GM12878 (cell line): ENCODE results near the gene ZNF407. TPM values are rescaled to one million over a fixed set of nuclear protein-coding genes. Genes with fewer than 3 reads are reported as not detected.

Source experiments
- ATAC-seq: fragments of 200-7000 bp; cut with Tn5 transposase; 3 replicates; pipeline ENCODE4 v1.9.1; 2020; ENCODE audit warnings: mild to moderate bottlenecking, moderate library complexity
- BruUV-seq: library from RNA; stranded (reverse); fragments of 400-500 nt; replicated peaks from 2 replicates; lab custom pipeline; 2021; lab: Mats Ljungman, UMichigan
- CTCF ChIA-PET: fragments of 300-600 bp; sonication (Branson Sonifier 250); formaldehyde crosslinking; extraction: SDS; loops from one replicate; lab custom pipeline; 2021; ENCODE audit warnings: inconsistent platforms; lab: Yijun Ruan, JAX
- POLR2A ChIA-PET: fragments of 350-600 bp; formaldehyde crosslinking; extraction: SDS; loops from one replicate; lab custom pipeline; 2021; ENCODE audit warnings: inconsistent platforms; lab: Charles Lee
- RAD21 ChIA-PET: fragments of 300-600 bp; sonication (Branson Sonifier 250); formaldehyde crosslinking; loops from one replicate; lab custom pipeline; 2023; ENCODE audit warnings: antibody characterized with exemption; ENCODE audit not compliant: unreplicated experiment; lab: Charles Lee
- SMC1A ChIA-PET: fragments of 300-600 bp; sonication (Branson Sonifier 250); formaldehyde crosslinking; loops from one replicate; lab custom pipeline; 2023; ENCODE audit not compliant: unreplicated experiment, uncharacterized antibody; lab: Charles Lee
- DNase-seq: peaks from one replicate; pipeline ENCODE4 v3.0.0-alpha.2; 2011; ENCODE audit warnings: low read depth, low spot score
- FAIRE-seq: peaks from 3 replicates; lab custom pipeline; 2011; peaks lifted over from hg19 to GRCh38; lab: Jason Lieb, UNC
- H2AFZ ChIP-seq: 2 replicates; pipeline ENCODE4 v1.6.0; 2011; ENCODE audit warnings: low read depth, low read length, control low read depth; ENCODE audit not compliant: control insufficient read depth
- H3K27ac ChIP-seq: 2 replicates; pipeline ENCODE4 v1.5.1; 2011; ENCODE audit warnings: control low read depth; ENCODE audit not compliant: control insufficient read depth, insufficient read depth
- H3K27me3 ChIP-seq, 2 experiments: replicated peaks in 1 of 2; 2 replicates each; pipeline versions ENCODE4 v1.6.0 to v1.6.1; 2011; ENCODE audit warnings: low read length in 1 of 2; ENCODE audit not compliant: control insufficient read depth in 2 of 2, insufficient read depth in 2 of 2
- H3K36me3 ChIP-seq, 2 experiments: 2 replicates each; pipeline ENCODE4 v1.5.1; 2011; ENCODE audit warnings: low read length in 1 of 2; ENCODE audit not compliant: control insufficient read depth in 2 of 2, insufficient read depth in 2 of 2
- H3K4me1 ChIP-seq: 2 replicates; pipeline ENCODE4 v1.6.1; 2011; ENCODE audit warnings: mild to moderate bottlenecking, low read length, moderate library complexity, mixed read lengths; ENCODE audit not compliant: control insufficient read depth, insufficient read depth
- H3K4me2 ChIP-seq: 2 replicates; pipeline ENCODE4 v1.6.0; 2011; ENCODE audit warnings: control low read depth; ENCODE audit not compliant: control insufficient read depth, insufficient read depth
- H3K4me3 ChIP-seq: fragments of 200-600 bp; sonication (generic); 2 replicates; pipeline ENCODE4 v1.5.1; 2016
- H3K79me2 ChIP-seq: 2 replicates; pipeline ENCODE4 v1.6.0; 2011; ENCODE audit warnings: low read length; ENCODE audit not compliant: control insufficient read depth, insufficient read depth
- H3K9ac ChIP-seq: 2 replicates; pipeline ENCODE4 v1.8.0; 2011; ENCODE audit warnings: low read length, control low read depth, mixed read lengths; ENCODE audit not compliant: control insufficient read depth, insufficient read depth
- H3K9me3 ChIP-seq: replicated peaks from 3 replicates; pipeline ENCODE4 v1.5.1; 2011; ENCODE audit warnings: mild to moderate bottlenecking, low read length; ENCODE audit not compliant: control insufficient read depth, insufficient read depth
- H4K20me1 ChIP-seq: 2 replicates; pipeline ENCODE4 v1.6.0; 2011; ENCODE audit not compliant: control insufficient read depth, insufficient read depth
- BMI1 ChIP-seq: fragments of 450-650 bp; IDR thresholded peaks from 2 replicates; pipeline ENCODE4 v1.6.1; 2016; ENCODE audit warnings: mild to moderate bottlenecking, moderate library complexity, borderline replicate concordance
- CREM ChIP-seq: IDR thresholded peaks from 2 replicates; pipeline ENCODE4 v1.6.1; 2014; ENCODE audit warnings: antibody characterized with exemption, low read depth
- JUNB ChIP-seq: IDR thresholded peaks from 2 replicates; pipeline ENCODE4 v1.6.1; 2016; ENCODE audit warnings: antibody characterized with exemption, mild to moderate bottlenecking
- MTA2 ChIP-seq: fragments of 450-650 bp; IDR thresholded peaks from 2 replicates; pipeline ENCODE4 v1.6.1; 2016; ENCODE audit warnings: low read depth, mild to moderate bottlenecking, moderate library complexity
- NR2C2 ChIP-seq: IDR thresholded peaks from 2 replicates; pipeline ENCODE4 v1.6.1; 2011; ENCODE audit warnings: borderline replicate concordance, low read depth; ENCODE audit not compliant: control insufficient read depth, insufficient read length
- RAD21 ChIP-seq: IDR thresholded peaks from 2 replicates; pipeline ENCODE4 v1.6.1; 2011; ENCODE audit warnings: mild to moderate bottlenecking, low read depth, low read length, moderate library complexity; ENCODE audit not compliant: insufficient read depth
- TCF3 ChIP-seq: IDR thresholded peaks from 2 replicates; pipeline ENCODE4 v1.6.1; 2012; ENCODE audit warnings: low read depth, mild to moderate bottlenecking, low read length, borderline replicate concordance; ENCODE audit not compliant: insufficient read depth
- WRNIP1 ChIP-seq: IDR thresholded peaks from 2 replicates; pipeline ENCODE4 v1.6.1; 2011; ENCODE audit warnings: low read depth, low read length, improper control_type of control experiment, borderline replicate concordance
- YBX1 ChIP-seq: fragments of 450-650 bp; IDR thresholded peaks from 2 replicates; pipeline ENCODE4 v1.6.1; 2016; ENCODE audit warnings: antibody characterized with exemption
- WGBS: methylation state at CpG from one replicate; pipeline ENCODE4 v1.1.6; 2016; ENCODE audit warnings: low lambda C conversion rate; ENCODE audit not compliant: insufficient replicate concordance, insufficient coverage; ENCODE audit errors: missing lambda C conversion rate; 5-methylcytosine and 5-hydroxymethylcytosine counted together
- in situ Hi-C: fragments of 300-500 bp; cut with MboI; formaldehyde crosslinking; loops from 9 replicates; pipeline ENCODE4 v1.14.3; 2018; ENCODE audit warnings: mixed read lengths
- intact Hi-C: fragments of 100-400 bp; cut with micrococcal nuclease; formaldehyde crosslinking; loops from one replicate; pipeline ENCODE4 v1.14.2; 2022; ENCODE audit not compliant: unreplicated experiment
- polyA plus RNA-seq, 11 experiments: library from polyadenylated mRNA; depleted of rRNA in 4 of 11; unstranded in 6 of 11; stranded (reverse) in 5 of 11; fragments of >200 nt; fragmentation: Nextera tagmentation in 4 of 11; fragmentation: Illumina TruSeq in 1 of 11; extraction: Ambion mirVana in 4 of 11; extraction: Trizol in 1 of 11; gene quantifications; 1 replicate in 1 of 11; 2 replicates in 10 of 11; pipeline versions ENCODE4 v1.2.1 to v1.2.3, GENCODE V29; 2011 to 2016; ENCODE audit warnings: inconsistent platforms in 2 of 11, missing spikeins in 2 of 11, low read depth in 1 of 11
- total RNA-seq, 4 experiments: library from RNA; depleted of rRNA in 3 of 4; stranded (reverse); fragments of >200 nt in 3 of 4; fragmentation: Illumina TruSeq in 1 of 4; extraction: Trizol in 1 of 4; gene quantifications; 2 replicates each; pipeline versions ENCODE4 v1.2.1 to v1.2.3, GENCODE V29; 2013 to 2021
- TF ChIP-seq, protein P1 (sequence below): fragments of 450-650 bp; IDR thresholded peaks from 2 replicates; pipeline ENCODE4 v1.6.1; 2014; ENCODE audit warnings: mild to moderate bottlenecking
- TF ChIP-seq, protein P2 (sequence below): IDR thresholded peaks from 2 replicates; pipeline ENCODE4 v1.6.1; 2012; ENCODE audit warnings: low read depth, low read length, improper control_type of control experiment

ZNF407 gene
- total and polyA plus RNA-seq, 10 of the 15 experiments (the other 5 are each of a cell fraction or from before 2014, with no cell fraction given), result 0.69 to 11.6 (median 5.3) TPM

DNA sequence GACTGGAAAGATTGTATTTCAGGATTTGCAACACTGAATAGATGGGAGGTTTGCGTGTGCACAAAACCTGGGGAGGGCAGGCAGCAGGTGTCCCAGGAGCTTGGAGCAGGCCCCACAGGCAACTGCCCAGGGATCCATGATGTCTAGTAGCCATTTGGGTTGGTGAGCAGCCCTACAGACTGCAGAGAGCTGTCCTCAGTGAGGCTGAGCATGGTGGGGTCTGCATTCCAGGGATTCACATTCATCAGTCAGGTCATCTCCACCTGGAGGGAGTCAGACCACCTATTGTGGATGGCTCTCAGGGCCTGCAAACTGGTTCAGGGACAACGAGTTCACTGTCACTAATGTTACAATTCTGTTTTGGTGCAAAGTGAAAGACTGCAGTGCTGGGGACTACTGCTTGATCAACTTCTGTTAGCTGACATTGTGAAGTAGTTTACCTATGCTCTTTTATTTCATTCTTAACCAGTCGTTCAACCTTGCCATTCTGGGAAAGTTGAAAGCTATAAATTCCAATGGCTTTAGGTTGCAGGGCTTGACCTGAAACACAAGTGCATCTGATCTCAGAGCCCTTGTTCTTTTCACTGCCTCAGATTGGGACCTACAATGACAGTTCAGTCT, 222.6 kb downstream of the ZNF407 start:
- BruUV-seq, result no TSS peak
- intact Hi-C loops (no loop called here), in situ Hi-C loops (no loop called here)
- SMC1A ChIA-PET, result interaction anchor here (0.6 to 3.3 kb wide), 7 partner anchors 11 to 434 kb away, joined by 3 to 13 read pairs (median 3); no protein-coding TSS in a partner anchor
- Histone ChIP-seq H3K9me3 (no peaks in the 10 kb centered on the region), H3K79me2 (no peaks in the 10 kb centered on the region), H3K9ac (no peak overlapping the region)
- RAD21 ChIA-PET, result no interaction called here
- CTCF ChIA-PET, result interaction anchor here (0.6 to 3.5 kb wide), 14 partner anchors 8 to 361 kb away, joined by 3 to 12 read pairs (median 4); no protein-coding TSS in a partner anchor
- ATAC-seq, result no peak
- TF ChIP-seq, protein P1, sequence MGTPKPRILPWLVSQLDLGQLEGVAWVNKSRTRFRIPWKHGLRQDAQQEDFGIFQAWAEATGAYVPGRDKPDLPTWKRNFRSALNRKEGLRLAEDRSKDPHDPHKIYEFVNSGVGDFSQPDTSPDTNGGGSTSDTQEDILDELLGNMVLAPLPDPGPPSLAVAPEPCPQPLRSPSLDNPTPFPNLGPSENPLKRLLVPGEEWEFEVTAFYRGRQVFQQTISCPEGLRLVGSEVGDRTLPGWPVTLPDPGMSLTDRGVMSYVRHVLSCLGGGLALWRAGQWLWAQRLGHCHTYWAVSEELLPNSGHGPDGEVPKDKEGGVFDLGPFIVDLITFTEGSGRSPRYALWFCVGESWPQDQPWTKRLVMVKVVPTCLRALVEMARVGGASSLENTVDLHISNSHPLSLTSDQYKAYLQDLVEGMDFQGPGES, result no peak
- no peak for TF ChIP-seq MTA2
- TF ChIP-seq NR2C2, result no peak
- TF ChIP-seq, protein P2, sequence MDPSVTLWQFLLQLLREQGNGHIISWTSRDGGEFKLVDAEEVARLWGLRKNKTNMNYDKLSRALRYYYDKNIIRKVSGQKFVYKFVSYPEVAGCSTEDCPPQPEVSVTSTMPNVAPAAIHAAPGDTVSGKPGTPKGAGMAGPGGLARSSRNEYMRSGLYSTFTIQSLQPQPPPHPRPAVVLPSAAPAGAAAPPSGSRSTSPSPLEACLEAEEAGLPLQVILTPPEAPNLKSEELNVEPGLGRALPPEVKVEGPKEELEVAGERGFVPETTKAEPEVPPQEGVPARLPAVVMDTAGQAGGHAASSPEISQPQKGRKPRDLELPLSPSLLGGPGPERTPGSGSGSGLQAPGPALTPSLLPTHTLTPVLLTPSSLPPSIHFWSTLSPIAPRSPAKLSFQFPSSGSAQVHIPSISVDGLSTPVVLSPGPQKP, result no peak
- TF ChIP-seq CREM, result no peak
- no peak for TF ChIP-seq WRNIP1
- TF ChIP-seq RAD21, result no peak
- no peak for TF ChIP-seq BMI1
- TF ChIP-seq TCF3, result no peak
- TF ChIP-seq YBX1, result no peak
- TF ChIP-seq JUNB, result no peak
- TF ChIP-seq, all 136 proteins: peak for 0
- Histone ChIP-seq H3K4me2 (no peak overlapping the region), H4K20me1 (no peaks in the 10 kb centered on the region), H3K36me3 (no peaks in the 10 kb centered on the region; a peak in 1 of 4 replicates), H3K27me3 (no peaks in the 10 kb centered on the region), H3K27ac (no peak overlapping the region), H3K4me1 (no peaks in the 10 kb centered on the region), H3K4me3 (no peak overlapping the region), H2AFZ (no peak overlapping the region)
- WGBS, result 98% methylated on average over 3 of the region's 3 CpGs
- POLR2A ChIA-PET, result no interaction called here
- FAIRE-seq (no peak), DNase-seq (no peak)
